WERI-Rb-1 (cell line): ENCODE data around the gene VTA1.

Experiments used
- DNase-seq: peaks from one replicate; pipeline ENCODE4 v3.0.0-alpha.2; 2020
- H3K27ac ChIP-seq: fragments of 250-450 bp; sonication (Bioruptor Pico); 2 replicates; pipeline ENCODE4 v1.5.1; 2020; ENCODE audit warnings: mild to moderate bottlenecking, moderate library complexity
- H3K27me3 ChIP-seq: fragments of 250-450 bp; sonication (Bioruptor Pico); 2 replicates; pipeline ENCODE4 v1.5.1; 2021; ENCODE audit warnings: mild to moderate bottlenecking, low read depth, moderate library complexity; ENCODE audit not compliant: insufficient read depth, severe bottlenecking
- H3K36me3 ChIP-seq: fragments of 250-450 bp; sonication (Bioruptor Pico); 2 replicates; pipeline ENCODE4 v1.5.1; 2020; ENCODE audit warnings: mild to moderate bottlenecking, moderate library complexity
- H3K4me3 ChIP-seq: 2 replicates; pipeline ENCODE4 v1.5.1; 2011; ENCODE audit warnings: low read depth, mild to moderate bottlenecking, control low read depth, low read length
- H3K9me3 ChIP-seq: fragments of 250-450 bp; sonication (Bioruptor Pico); 2 replicates; pipeline ENCODE4 v1.5.1; 2021; ENCODE audit warnings: mild to moderate bottlenecking, moderate library complexity; ENCODE audit not compliant: severe bottlenecking
- CTCF ChIP-seq: IDR thresholded peaks from 2 replicates; pipeline ENCODE4 v1.5.1; 2011; ENCODE audit warnings: low read depth, mild to moderate bottlenecking, control low read depth, inconsistent platforms, low read length

Gene VTA1

GRCh38 chr6:142162780-142163179 lies 15.7 kb downstream of the VTA1 start:
- no peak overlapping the region for H3K4me3 ChIP-seq
- DNase-seq: no peak
- no peak overlapping the region for H3K27ac ChIP-seq
- H3K27me3 ChIP-seq: no peaks in the 10 kb centered on the region
- no peaks in the 10 kb centered on the region; the same call in 1 of the 2 replicates for H3K36me3 ChIP-seq
- H3K9me3 ChIP-seq: no peaks in the 10 kb centered on the region
- no peak for TF ChIP-seq CTCF

- Histone ChIP-seq H3K4me3 (no peak overlapping the region), H3K27me3 (no peaks in the 10 kb centered on the region), H3K9me3 (no peaks in the 10 kb centered on the region), H3K36me3 (no peaks in the 10 kb centered on the region; the same call in 1 of the 2 replicates), H3K27ac (no peak overlapping the region)
- TF ChIP-seq CTCF: no peak
- DNase-seq: no peak
Observed at GRCh38 chr6:142165227-142165626, 18.2 kb downstream of the VTA1 start.

- H3K36me3 ChIP-seq: peaks cover 11% of the 10 kb centered on the region
Observed at GRCh38 chr6:142167071-142167470, 20.0 kb downstream of the VTA1 start.

GRCh38 chr6:142167486-142167885 lies 20.4 kb downstream of the VTA1 start:
- Histone ChIP-seq H3K27me3 (no peaks in the 10 kb centered on the region), H3K9me3 (no peaks in the 10 kb centered on the region), H3K27ac (no peak overlapping the region), H3K4me3 (no peak overlapping the region), H3K36me3 (peaks cover 13% of the 10 kb centered on the region)
- DNase-seq: no peak
- no peak for TF ChIP-seq CTCF

More at GRCh38 chr6:142167071-142167470, 20.0 kb downstream of the VTA1 start:
- no peak overlapping the region for H3K27ac ChIP-seq
- no peaks in the 10 kb centered on the region for H3K9me3 ChIP-seq
- no peak for DNase-seq
- H3K27me3 ChIP-seq: no peaks in the 10 kb centered on the region
- H3K4me3 ChIP-seq: no peak overlapping the region
- TF ChIP-seq CTCF: no peak

GRCh38 chr6:142171351-142171750 lies 24.3 kb downstream of the VTA1 start:
- no peaks in the 10 kb centered on the region for H3K27me3 ChIP-seq
- H3K9me3 ChIP-seq: no peaks in the 10 kb centered on the region
- H3K4me3 ChIP-seq: no peak overlapping the region
- H3K36me3 ChIP-seq: peaks cover 24% of the 10 kb centered on the region
- no peak for TF ChIP-seq CTCF
- no peak for DNase-seq
- H3K27ac ChIP-seq: no peak overlapping the region

- H3K27ac ChIP-seq: no peak overlapping the region
- no peaks in the 10 kb centered on the region for H3K27me3 ChIP-seq
- no peak overlapping the region for H3K4me3 ChIP-seq
- H3K36me3 ChIP-seq: peaks cover 24% of the 10 kb centered on the region
- no peak for DNase-seq
- TF ChIP-seq CTCF: no peak
- H3K9me3 ChIP-seq: no peaks in the 10 kb centered on the region
Observed at GRCh38 chr6:142172758-142173157, 25.7 kb downstream of the VTA1 start.
